Uterus (tissue), 2 donors: Measurements from ENCODE around the gene SERPINB10.

Experiments
- POLR2A ChIP-seq, 2 donors: fragments of 450-650 bp; IDR thresholded peaks; one replicate each; pipeline ENCODE4 v1.6.1; 2016; ENCODE audit warnings: antibody characterized with exemption in 2 of 2, mild to moderate bottlenecking in 1 of 2, moderate library complexity in 1 of 2
- TF ChIP-seq, protein P1 (sequence below), 4 experiments: fragments of 200-600 bp in 2 of 4; fragments of 450-650 bp in 2 of 4; sonication (generic) in 2 of 4; IDR thresholded peaks; one replicate each; pipeline ENCODE4 v1.5.1; 2016 to 2019; ENCODE audit warnings: antibody characterized with exemption in 4 of 4, mild to moderate bottlenecking in 2 of 4, moderate library complexity in 1 of 4

DNA sequence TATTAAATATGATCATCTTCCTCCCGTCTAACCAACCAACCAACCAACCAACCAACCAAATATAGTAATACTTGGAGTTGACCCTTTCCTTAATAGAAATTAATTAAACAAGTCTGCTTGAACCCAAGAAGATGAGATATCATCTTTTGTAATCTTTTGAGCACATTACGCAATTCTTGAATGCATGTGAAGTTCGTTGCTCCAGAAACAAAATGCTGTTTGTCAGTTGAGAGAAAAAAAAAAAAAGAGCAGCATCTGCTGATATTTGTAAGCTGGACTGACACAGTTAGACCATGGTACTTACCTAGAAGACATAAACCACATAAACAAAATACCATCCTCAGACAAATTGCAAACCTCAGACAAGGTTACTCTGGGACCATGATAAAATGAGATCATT, 29.4 kb upstream of the SERPINB10 start:
- no peak for TF ChIP-seq POLR2A (IDR thresholded peaks at IDR 0.05)
- TF ChIP-seq, protein P1, sequence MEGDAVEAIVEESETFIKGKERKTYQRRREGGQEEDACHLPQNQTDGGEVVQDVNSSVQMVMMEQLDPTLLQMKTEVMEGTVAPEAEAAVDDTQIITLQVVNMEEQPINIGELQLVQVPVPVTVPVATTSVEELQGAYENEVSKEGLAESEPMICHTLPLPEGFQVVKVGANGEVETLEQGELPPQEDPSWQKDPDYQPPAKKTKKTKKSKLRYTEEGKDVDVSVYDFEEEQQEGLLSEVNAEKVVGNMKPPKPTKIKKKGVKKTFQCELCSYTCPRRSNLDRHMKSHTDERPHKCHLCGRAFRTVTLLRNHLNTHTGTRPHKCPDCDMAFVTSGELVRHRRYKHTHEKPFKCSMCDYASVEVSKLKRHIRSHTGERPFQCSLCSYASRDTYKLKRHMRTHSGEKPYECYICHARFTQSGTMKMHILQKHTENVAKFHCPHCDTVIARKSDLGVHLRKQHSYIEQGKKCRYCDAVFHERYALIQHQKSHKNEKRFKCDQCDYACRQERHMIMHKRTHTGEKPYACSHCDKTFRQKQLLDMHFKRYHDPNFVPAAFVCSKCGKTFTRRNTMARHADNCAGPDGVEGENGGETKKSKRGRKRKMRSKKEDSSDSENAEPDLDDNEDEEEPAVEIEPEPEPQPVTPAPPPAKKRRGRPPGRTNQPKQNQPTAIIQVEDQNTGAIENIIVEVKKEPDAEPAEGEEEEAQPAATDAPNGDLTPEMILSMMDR (IDR thresholded peaks at IDR 0.05): no peak
